Muscle of leg (tissue), 11 donors: ENCODE measurements around the gene TCHP. TPM values are rescaled to one million over a fixed set of nuclear protein-coding genes. Genes with fewer than 3 reads are reported as not detected.
A peak's percentile ranks its signal among the peaks of the same experiment; 100 is the strongest.
"Not testable (repeated sequence)": the region's sequence is repeated elsewhere in the genome, so short reads cannot be mapped to it uniquely, and the experiment has no call there.

Experiments
- DNase-seq: peaks from one replicate; pipeline ENCODE4 v3.0.0; 2013
- H3K27ac ChIP-seq: one replicate; pipeline ENCODE4 v1.5.1; 2013; ENCODE audit warnings: mild to moderate bottlenecking, low read length, control low read depth
- H3K27me3 ChIP-seq: one replicate; pipeline ENCODE4 v1.6.1; 2013; ENCODE audit warnings: low read length; ENCODE audit not compliant: control insufficient read depth, insufficient read depth
- H3K36me3 ChIP-seq: one replicate; pipeline ENCODE4 v1.6.1; 2013; ENCODE audit warnings: low read length; ENCODE audit not compliant: control insufficient read depth, insufficient read depth
- H3K4me1 ChIP-seq: one replicate; pipeline ENCODE4 v1.6.1; 2013; ENCODE audit warnings: low read length; ENCODE audit not compliant: control insufficient read depth, insufficient read depth
- H3K4me3 ChIP-seq: one replicate; pipeline ENCODE4 v1.5.1; 2013; ENCODE audit warnings: low read length, control low read depth
- H3K9me3 ChIP-seq: replicated peaks from 2 replicates; pipeline ENCODE4 v1.6.1; 2013; ENCODE audit warnings: low read depth, low read length; ENCODE audit not compliant: control insufficient read depth
- WGBS: methylation state at CpG from one replicate; pipeline ENCODE4 v1.1.5; 2013; ENCODE audit warnings: missing lambda C conversion rate; ENCODE audit not compliant: insufficient coverage; 5-methylcytosine and 5-hydroxymethylcytosine counted together
- polyA plus RNA-seq, 8 donors: library from polyadenylated mRNA; unstranded; fragments of 120-200 nt; gene quantifications; one replicate each; pipeline versions ENCODE4 v1.2.1 to v1.2.3, GENCODE V29; 2013; ENCODE audit warnings: inconsistent platforms in 1 of 8, low replicate concordance in 1 of 8; ENCODE audit not compliant: insufficient read length in 8 of 8, insufficient read depth in 1 of 8
- total RNA-seq: library from RNA; stranded (reverse); fragments of 120-200 nt; gene quantifications from one replicate; pipeline ENCODE4 v1.2.4, GENCODE V29; 2013

TCHP gene
- total and polyA plus RNA-seq, 9 donors: 9.9 to 27.0 (median 23.4) TPM

- DNase-seq: no peak
- no peaks in the 10 kb centered on the region for H3K27me3 ChIP-seq
- no peak overlapping the region for H3K27ac ChIP-seq
- no peaks in the 10 kb centered on the region for H3K36me3 ChIP-seq
- 65% methylated on average over 8 of the region's 13 CpGs for WGBS
- no peaks in the 10 kb centered on the region for H3K9me3 ChIP-seq
- peaks cover 8% of the 10 kb centered on the region for H3K4me1 ChIP-seq
- no peak overlapping the region for H3K4me3 ChIP-seq
Measured at GRCh38 chr12:109890620-109891170, 9.4 kb upstream of the TCHP start.

GRCh38 chr12:109891731-109892130, 8.3 kb upstream of the TCHP start:
- not testable (repeated sequence) for H3K36me3 ChIP-seq, H3K4me1 ChIP-seq, H3K9me3 ChIP-seq, H3K27me3 ChIP-seq, H3K4me3 ChIP-seq, DNase-seq, H3K27ac ChIP-seq
- 94% methylated on average over 5 of the region's 7 CpGs for WGBS

- Histone ChIP-seq H3K4me1 (peaks cover 8% of the 10 kb centered on the region), H3K36me3 (no peaks in the 10 kb centered on the region), H3K4me3 (no peak overlapping the region), H3K27ac (no peak overlapping the region), H3K9me3 (no peaks in the 10 kb centered on the region), H3K27me3 (no peaks in the 10 kb centered on the region)
- WGBS: no CpG with 5 or more reads among the region's 1 CpG
- no peak for DNase-seq
Measured at GRCh38 chr12:109892165-109892715, 7.8 kb upstream of the TCHP start.

GRCh38 chr12:109892748-109893147, 7.3 kb upstream of the TCHP start:
- no peaks in the 10 kb centered on the region for H3K9me3 ChIP-seq
- no peaks in the 10 kb centered on the region for H3K27me3 ChIP-seq
- no peak for DNase-seq
- no peak overlapping the region for H3K27ac ChIP-seq
- H3K4me3 ChIP-seq: no peak overlapping the region
- WGBS: 40% methylated on average over 1 of the region's 4 CpGs
- H3K36me3 ChIP-seq: no peaks in the 10 kb centered on the region
- H3K4me1 ChIP-seq: peaks cover 8% of the 10 kb centered on the region

GRCh38 chr12:109893261-109893995, 6.6 kb upstream of the TCHP start:
- no peak for DNase-seq
- Histone ChIP-seq H3K4me1 (peaks cover 8% of the 10 kb centered on the region), H3K27me3 (no peaks in the 10 kb centered on the region), H3K9me3 (no peaks in the 10 kb centered on the region), H3K36me3 (no peaks in the 10 kb centered on the region), H3K27ac (no peak overlapping the region), H3K4me3 (no peak overlapping the region)
- no CpG with 5 or more reads among the region's 7 CpGs for WGBS

- 61% methylated on average over 2 of the region's 4 CpGs for WGBS
- no peaks in the 10 kb centered on the region for H3K36me3 ChIP-seq
- no peak overlapping the region for H3K4me3 ChIP-seq
Measured at GRCh38 chr12:109894939-109895338, 5.1 kb upstream of the TCHP start.

GRCh38 chr12:109896188-109896587, 3.9 kb upstream of the TCHP start:
- no peak overlapping the region for H3K27ac ChIP-seq
- H3K36me3 ChIP-seq: no peaks in the 10 kb centered on the region
- H3K4me1 ChIP-seq: peaks cover 3% of the 10 kb centered on the region
- H3K9me3 ChIP-seq: no peaks in the 10 kb centered on the region
- DNase-seq: no peak
- 92% methylated on average over 2 of the region's 6 CpGs for WGBS
- H3K4me3 ChIP-seq: no peak overlapping the region
- H3K27me3 ChIP-seq: no peaks in the 10 kb centered on the region

More at GRCh38 chr12:109894939-109895338, 5.1 kb upstream of the TCHP start:
- Histone ChIP-seq H3K9me3 (no peaks in the 10 kb centered on the region), H3K27ac (no peak overlapping the region), H3K27me3 (no peaks in the 10 kb centered on the region), H3K4me1 (peaks cover under 1% of the 10 kb centered on the region)
- DNase-seq: no peak

GRCh38 chr12:109897029-109897428, 3.0 kb upstream of the TCHP start:
- Histone ChIP-seq H3K27ac (no peak overlapping the region), H3K27me3 (no peaks in the 10 kb centered on the region), H3K4me3 (no peak overlapping the region), H3K9me3 (no peaks in the 10 kb centered on the region), H3K36me3 (no peaks in the 10 kb centered on the region), H3K4me1 (peaks cover 10% of the 10 kb centered on the region)
- WGBS: 92% methylated on average over 4 of the region's 6 CpGs
- no peak for DNase-seq

GRCh38 chr12:109899345-109899744, 729 bp upstream of the TCHP start:
- DNase-seq, H3K27me3 ChIP-seq, H3K9me3 ChIP-seq, H3K4me1 ChIP-seq, H3K4me3 ChIP-seq: not testable (repeated sequence)
- WGBS: 76% methylated on average over 9 of the region's 15 CpGs
- Histone ChIP-seq H3K27ac (peak overlapping the region; percentile 86), H3K36me3 (peaks cover 16% of the 10 kb centered on the region)

- DNase-seq: no peak
- Histone ChIP-seq H3K4me3 (peak overlapping the region; percentile 74), H3K4me1 (peaks cover 10% of the 10 kb centered on the region), H3K27me3 (no peaks in the 10 kb centered on the region), H3K9me3 (no peaks in the 10 kb centered on the region), H3K27ac (peak overlapping the region; percentile 86), H3K36me3 (peaks cover 33% of the 10 kb centered on the region)
- 0% methylated on average over 13 of the region's 16 CpGs for WGBS
Measured at GRCh38 chr12:109900752-109901580, 892 bp downstream of the TCHP start.
